Activated effector memory CD4-positive, alpha-beta T cell treated with Interleukin-2 at 50 U/mL for 16 hours (primary cell): ENCODE measurements around the gene AOPEP.

Experiments used
- DNase-seq: peaks from one replicate; pipeline ENCODE4 v3.0.0-alpha.2; 2020

Gene AOPEP

DNA sequence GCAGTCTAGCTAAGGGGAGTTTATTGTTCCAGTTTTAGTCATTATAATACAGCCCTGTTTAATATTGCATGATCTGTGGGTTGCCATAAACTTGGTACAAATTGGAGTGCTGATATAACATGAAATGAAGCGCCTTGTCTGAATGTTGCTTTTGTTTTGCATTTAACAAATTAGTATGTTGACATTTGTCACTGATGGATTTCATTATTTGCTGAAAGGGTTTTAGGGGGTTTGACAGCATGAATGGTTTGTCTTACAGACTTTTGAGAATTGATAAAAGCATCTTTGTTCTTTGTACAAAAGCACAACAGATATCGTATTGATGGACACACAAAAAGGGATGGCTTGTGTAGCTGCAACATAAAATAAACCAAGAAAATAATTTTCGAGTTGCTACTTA lies 178.3 kb downstream of the AOPEP start:
- no peak for DNase-seq

DNA sequence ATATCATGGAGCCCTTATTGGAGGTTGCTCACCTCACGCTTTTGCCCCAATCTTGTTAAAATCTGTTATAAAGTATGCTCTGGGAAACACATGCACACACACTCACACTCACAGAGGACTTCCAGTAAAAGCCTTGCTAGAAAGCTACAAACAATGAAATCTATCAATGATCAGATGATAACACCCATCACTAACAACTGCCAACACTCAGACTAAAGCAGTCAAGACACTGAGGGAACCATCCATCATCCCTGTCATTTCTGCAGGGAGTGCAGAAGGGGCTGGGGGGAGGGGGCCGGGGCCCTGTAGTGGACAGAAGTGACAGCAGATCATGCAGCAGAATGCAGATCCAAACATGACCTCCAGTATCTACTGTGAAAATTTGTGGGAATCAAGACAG lies 179.1 kb downstream of the AOPEP start:
- DNase-seq: no peak

DNA sequence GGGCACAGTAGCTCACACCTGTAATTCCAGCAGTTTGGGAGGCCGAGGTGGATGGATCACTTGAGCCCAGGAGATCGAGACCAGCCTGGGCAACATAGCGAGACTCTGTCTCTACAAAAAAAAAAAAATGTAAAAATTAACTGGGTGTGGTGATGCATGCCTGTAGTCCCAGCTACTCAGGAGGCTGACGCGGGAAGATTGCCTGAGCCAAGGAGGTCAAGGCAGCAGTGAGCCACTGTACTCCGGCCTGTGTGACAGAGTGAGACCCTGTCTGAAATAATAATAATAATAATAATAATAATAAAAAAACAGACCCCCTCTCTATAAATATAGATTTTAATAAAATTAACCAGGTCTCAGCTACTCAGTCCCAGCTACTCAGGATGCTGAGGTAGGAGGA lies 179.7 kb downstream of the AOPEP start:
- no peak for DNase-seq

DNA sequence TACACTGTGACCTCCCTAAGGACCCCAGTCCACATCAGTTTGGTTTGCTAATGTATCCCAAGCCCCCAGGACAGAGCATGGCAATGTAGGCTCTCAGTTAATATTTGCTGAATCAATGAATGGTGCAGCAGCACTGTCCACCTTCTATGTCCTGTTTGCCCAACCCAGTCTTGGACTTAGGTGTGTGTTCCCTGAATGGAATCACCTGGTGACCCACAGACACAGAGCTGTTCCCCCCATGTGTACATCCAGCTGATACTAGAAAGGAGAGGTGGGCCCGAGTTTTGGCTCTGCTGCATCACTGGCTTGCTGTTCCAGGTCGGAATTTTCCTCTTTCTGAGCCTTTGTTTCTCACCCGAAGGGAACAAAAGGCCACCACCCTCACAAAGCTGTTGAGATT lies 180.2 kb downstream of the AOPEP start:
- DNase-seq: no peak

DNA sequence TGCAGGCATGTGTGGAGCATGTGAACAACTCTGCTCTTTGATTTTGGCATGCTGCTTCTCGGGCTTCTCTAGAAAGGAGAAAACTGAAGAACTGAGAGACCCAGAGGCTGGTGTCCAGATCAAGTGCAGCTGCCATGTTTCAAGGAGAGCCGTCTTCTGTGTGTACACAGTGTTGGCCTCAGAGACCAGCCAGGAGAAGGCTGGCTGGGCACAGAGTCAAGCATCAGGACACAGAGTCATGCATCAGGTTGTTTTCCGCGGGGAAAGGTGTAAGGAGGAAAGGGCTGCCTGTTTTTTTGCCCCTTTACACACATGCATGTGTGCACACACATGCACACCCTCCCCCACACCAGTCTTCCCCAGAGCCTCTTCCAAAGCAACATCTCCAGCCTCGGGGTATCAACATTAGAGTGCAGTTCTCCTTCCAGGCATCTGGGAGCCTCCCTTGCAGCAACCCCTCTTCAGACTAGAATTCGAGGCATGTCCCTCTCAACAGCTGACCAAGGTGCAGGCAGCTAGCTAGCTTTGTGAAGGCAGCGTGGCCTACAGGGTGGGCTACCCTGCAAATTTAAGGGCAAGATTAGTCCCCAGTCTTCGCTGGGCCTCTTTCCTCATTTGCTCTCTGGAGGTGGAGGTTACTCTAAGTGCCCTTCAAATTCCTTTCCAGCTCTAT lies 180.9 kb downstream of the AOPEP start:
- no peak for DNase-seq

DNA sequence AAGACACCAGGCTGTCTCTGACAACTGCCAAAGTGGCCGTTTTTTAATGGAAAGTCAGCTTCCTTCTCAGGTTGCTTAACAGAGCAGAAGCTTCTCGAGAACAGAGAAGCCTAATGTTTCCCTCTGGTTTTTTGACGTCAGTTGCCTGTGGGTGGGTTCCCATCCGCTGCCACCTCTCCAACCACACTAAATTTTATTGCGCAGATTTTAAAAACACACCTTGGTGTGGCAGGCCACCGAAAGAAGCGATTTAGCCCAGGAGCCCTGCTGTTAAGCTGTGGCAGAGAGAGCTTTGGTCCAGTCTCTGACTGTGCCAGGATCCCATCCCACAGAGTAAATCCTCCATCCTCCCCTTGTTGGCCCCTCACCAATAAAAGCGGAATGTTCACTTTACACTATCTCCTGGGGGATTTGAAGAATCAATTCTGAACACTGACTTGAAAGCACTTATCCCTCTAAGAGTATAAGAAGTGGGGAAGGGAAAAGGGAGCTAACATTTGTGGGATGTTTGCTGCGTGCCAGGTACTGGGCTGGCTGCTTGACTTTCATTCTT lies 181.6 kb downstream of the AOPEP start:
- no peak for DNase-seq

- DNase-seq: no peak
Measured at GRCh38 chr9:94908583-94909249, 182.2 kb downstream of the AOPEP start.

- no peak for DNase-seq
Measured at GRCh38 chr9:94909250-94909894, 182.9 kb downstream of the AOPEP start.

GRCh38 chr9:94909965-94910730 lies 183.6 kb downstream of the AOPEP start:
- DNase-seq: no peak

- no peak for DNase-seq
Measured at GRCh38 chr9:94911211-94911610, 184.7 kb downstream of the AOPEP start.

DNA sequence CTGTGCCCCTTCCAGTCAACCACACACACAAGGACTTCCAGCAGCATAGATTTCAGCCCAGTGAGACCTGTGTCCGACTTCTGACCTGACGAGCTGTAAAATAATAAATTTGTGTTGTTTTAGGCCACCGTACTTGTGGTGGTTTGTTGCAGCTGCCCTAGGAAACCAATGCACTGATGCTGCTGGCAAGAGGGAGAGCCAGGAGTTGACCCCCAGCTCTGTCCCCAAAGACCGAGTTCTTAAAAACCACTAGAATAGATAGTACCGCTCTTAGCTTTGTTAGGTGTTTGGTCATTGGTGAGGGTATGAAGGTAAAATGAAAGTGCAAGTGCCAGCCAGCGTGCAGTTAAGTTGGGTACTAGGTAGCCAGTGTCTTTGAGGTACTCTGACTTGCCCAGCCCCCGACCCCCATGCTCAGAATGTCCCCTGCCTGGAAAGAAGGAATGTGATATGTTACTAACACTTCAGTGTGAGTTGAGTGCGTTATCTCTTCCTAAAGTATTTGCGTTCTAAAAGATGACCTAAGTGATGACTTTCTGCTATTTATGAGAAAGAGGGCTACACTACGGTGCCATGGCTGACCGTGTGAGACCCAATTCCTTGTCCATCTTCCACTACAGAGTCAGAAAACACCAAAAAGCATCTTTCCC lies 185.6 kb downstream of the AOPEP start:
- no peak for DNase-seq

DNA sequence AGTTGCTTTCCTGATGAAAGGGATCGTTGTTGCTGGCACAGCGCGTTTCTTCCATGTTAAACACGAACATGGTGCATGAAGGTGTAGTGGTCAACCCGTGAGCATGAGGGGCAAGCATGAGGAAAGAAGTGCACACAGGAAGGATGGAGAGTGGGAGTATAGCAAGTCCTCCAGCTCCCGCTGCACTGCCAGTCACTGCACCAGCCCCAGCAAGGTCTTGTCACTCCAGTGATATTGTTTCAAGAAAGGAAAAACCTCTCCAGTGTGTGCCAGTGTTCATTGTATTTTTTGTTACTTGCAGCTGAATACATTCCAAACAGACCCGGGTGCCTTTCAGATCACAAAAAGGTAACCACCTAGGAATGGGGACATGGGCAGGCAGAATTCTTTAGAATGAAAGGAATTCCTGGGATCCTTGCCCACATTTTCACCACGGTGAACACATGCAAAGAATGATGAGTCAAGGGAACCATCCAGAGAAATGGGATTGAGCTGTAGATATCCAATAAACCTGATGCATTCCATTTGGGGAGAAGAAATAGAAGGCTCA lies 186.3 kb downstream of the AOPEP start:
- DNase-seq: no peak

DNA sequence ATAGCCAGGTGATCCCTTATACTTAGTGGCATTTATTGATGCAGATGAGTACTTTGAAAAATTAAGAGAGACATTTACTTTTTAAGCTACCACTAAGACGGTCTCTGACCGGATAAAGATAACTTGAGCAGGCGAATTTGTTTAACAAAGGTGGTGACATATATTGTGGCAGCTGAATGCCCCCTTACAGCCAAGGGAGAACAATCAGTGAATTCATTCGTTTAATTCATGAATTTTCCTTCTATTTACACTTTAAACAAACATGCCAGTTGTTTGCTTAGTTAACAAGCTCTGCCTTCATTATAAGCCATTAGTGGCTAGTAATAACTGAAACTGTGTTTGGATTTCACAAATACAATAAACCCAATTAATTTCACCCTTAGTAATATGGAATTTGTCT lies 187.1 kb downstream of the AOPEP start:
- DNase-seq: no peak

- DNase-seq: no peak
Measured at GRCh38 chr9:94915476-94916450, 189.3 kb downstream of the AOPEP start.

- no peak for DNase-seq
Measured at GRCh38 chr9:94916956-94917355, 190.5 kb downstream of the AOPEP start.

DNA sequence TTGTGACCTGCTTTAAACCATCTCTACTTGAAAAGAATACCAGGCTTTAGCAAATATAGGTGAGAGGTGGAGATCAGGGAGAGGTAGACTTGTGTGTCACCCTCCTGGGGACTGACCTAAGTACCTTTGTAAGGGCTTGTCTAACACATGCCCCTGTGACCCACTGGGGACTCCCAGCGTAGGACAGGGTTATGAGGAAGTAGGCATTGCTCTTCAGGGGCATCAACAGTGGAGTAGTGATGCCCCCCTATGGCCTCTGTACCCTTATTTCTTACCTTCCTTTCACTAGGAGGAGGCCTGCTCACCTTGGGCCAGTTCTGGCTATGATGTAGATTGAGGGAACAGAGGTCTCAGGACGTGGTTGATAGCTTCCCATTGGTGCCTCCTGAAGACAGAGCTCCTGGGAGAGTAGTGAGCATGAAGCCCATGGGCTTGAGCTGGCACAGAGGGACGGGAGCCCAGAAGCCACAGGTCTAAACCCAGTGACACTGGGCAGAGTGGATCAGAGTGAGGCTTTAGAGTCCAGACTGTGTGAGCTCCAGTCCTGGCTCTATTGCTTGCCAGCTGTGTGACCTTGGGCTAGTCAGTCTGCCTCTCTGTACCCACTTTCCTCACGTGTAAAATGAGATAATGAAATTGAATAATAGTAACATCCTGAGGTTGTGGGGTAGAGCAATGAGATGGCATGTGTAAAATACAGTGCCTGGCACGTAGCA lies 191.7 kb downstream of the AOPEP start:
- no peak for DNase-seq

GRCh38 chr9:94919376-94920098 lies 193.0 kb downstream of the AOPEP start:
- DNase-seq: no peak

- DNase-seq: no peak
Measured at GRCh38 chr9:94920420-94921091, 194.1 kb downstream of the AOPEP start.

DNA sequence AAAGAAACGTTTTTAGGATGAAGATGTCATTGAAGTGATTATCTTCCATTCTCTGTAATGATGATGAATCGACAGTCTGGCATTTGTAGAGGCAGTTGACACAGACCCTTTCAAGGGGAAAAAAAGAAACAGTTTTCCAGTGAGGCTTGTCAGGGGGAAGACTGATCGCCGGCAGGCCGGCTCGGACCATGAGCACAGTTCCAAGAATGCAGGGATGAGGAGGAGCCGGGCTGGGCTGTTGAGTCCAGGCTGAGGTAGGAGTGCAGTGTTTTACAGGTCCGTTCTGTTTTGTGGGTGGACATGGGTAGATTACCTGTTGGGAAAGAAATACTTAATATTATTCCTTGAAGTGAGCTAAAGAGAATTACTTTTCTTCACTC lies 194.6 kb downstream of the AOPEP start:
- DNase-seq: no peak
